Endothelial cell of umbilical vein (primary cell): ENCODE data around the gene ITM2C. TPM values are rescaled to one million over a fixed set of nuclear protein-coding genes. Genes with fewer than 3 reads are reported as not detected.

ENCODE experiments used
- BruUV-seq: library from RNA; stranded (reverse); fragments of 400-500 nt; replicated peaks from 2 replicates; lab custom pipeline; 2021; lab: Mats Ljungman, UMichigan
- CTCF ChIA-PET: fragments of 300-600, 350-600 bp; sonication (Branson Sonifier 250); formaldehyde crosslinking; loops from one replicate; lab custom pipeline; 2021; ENCODE audit warnings: antibody characterized with exemption, inconsistent platforms; lab: Charles Lee
- POLR2A ChIA-PET: fragments of 300-600, 350-600 bp; sonication (Branson Sonifier 250); formaldehyde crosslinking; loops from one replicate; lab custom pipeline; 2021; ENCODE audit warnings: antibody characterized with exemption, inconsistent platforms; lab: Charles Lee
- DNase-seq: peaks from one replicate; pipeline ENCODE4 v3.0.0-alpha.2; 2011; ENCODE audit warnings: low read depth, low spot score
- FAIRE-seq: peaks from 2 replicates; lab custom pipeline; 2011; peaks lifted over from hg19 to GRCh38; lab: Jason Lieb, UNC
- H2AFZ ChIP-seq: 2 replicates; pipeline ENCODE4 v1.6.0; 2012; ENCODE audit warnings: low read depth, low read length, control low read depth, inconsistent platforms
- H3K27ac ChIP-seq: 2 replicates; pipeline ENCODE4 v1.5.1; 2011; ENCODE audit warnings: low read depth, mild to moderate bottlenecking, control low read depth, low read length, moderate library complexity; ENCODE audit not compliant: insufficient read depth
- H3K27me3 ChIP-seq, 2 experiments: 2 replicates each; pipeline versions ENCODE4 v1.6.0 to v1.6.1; 2011; ENCODE audit warnings: low read length in 2 of 2, mixed read lengths in 1 of 2; ENCODE audit not compliant: control insufficient read depth in 2 of 2, insufficient read depth in 2 of 2
- H3K36me3 ChIP-seq, 2 experiments: 2 replicates in 1 of 2; 3 replicates in 1 of 2; pipeline ENCODE4 v1.5.1; 2011; ENCODE audit warnings: low read length in 2 of 2, mild to moderate bottlenecking in 1 of 2, moderate library complexity in 1 of 2; ENCODE audit not compliant: control insufficient read depth in 2 of 2, insufficient read depth in 2 of 2; ENCODE audit errors: extremely low read depth in 1 of 2
- H3K4me1 ChIP-seq: 3 replicates; pipeline ENCODE4 v1.5.1; 2011; ENCODE audit warnings: mild to moderate bottlenecking, low read length; ENCODE audit not compliant: control insufficient read depth, insufficient read depth; ENCODE audit errors: extremely low read depth
- H3K4me2 ChIP-seq: 2 replicates; pipeline ENCODE4 v1.6.1; 2011; ENCODE audit warnings: low read length, control low read depth, mixed read lengths; ENCODE audit not compliant: insufficient read depth
- H3K4me3 ChIP-seq, 3 experiments: fragments of 200-600 bp in 1 of 3; sonication (generic), shearing (Covaris generic) in 1 of 3; replicated peaks in 1 of 3; 2 replicates each; pipeline ENCODE4 v1.5.1; 2011 to 2016; ENCODE audit warnings: control low read depth in 3 of 3, low read length in 3 of 3, mild to moderate bottlenecking in 2 of 3, inconsistent platforms in 1 of 3, low read depth in 1 of 3, moderate library complexity in 1 of 3; ENCODE audit not compliant: insufficient read depth in 1 of 3
- H3K79me2 ChIP-seq: 2 replicates; pipeline ENCODE4 v1.6.0; 2012; ENCODE audit warnings: low read length, inconsistent platforms; ENCODE audit not compliant: control insufficient read depth, insufficient read depth
- H3K9ac ChIP-seq: replicated peaks from 2 replicates; pipeline ENCODE3; 2011; ENCODE audit warnings: low read length, control low read depth; ENCODE audit not compliant: insufficient read depth; ENCODE audit errors: extremely low read depth
- H3K9me1 ChIP-seq: replicated peaks from 3 replicates; pipeline ENCODE4 v1.6.0; 2011; ENCODE audit warnings: mild to moderate bottlenecking, low read length; ENCODE audit not compliant: control insufficient read depth, insufficient read depth; ENCODE audit errors: extremely low read depth
- H3K9me3 ChIP-seq: replicated peaks from 2 replicates; pipeline ENCODE4 v1.5.1; 2012; ENCODE audit warnings: low read length, inconsistent platforms; ENCODE audit not compliant: control insufficient read depth, insufficient read depth
- H4K20me1 ChIP-seq: replicated peaks from 2 replicates; pipeline ENCODE3; 2011; ENCODE audit warnings: mild to moderate bottlenecking, low read length; ENCODE audit not compliant: control insufficient read depth, insufficient read depth; ENCODE audit errors: extremely low read depth
- CTCF ChIP-seq, 2 donors: IDR thresholded peaks; 1 replicate in 1 of 2; 2 replicates in 1 of 2; pipeline ENCODE4 v1.5.1; 2011; ENCODE audit warnings: low read length in 2 of 2, mild to moderate bottlenecking in 2 of 2, moderate library complexity in 2 of 2, control low read depth in 1 of 2, inconsistent platforms in 1 of 2, low read depth in 1 of 2; ENCODE audit not compliant: insufficient read depth in 1 of 2; ENCODE audit errors: extremely low read depth in 1 of 2
- EZH2 ChIP-seq: IDR thresholded peaks from 2 replicates; pipeline ENCODE4 v1.6.1; 2012; ENCODE audit warnings: borderline replicate concordance, low read depth, mild to moderate bottlenecking, moderate library complexity, low read length, inconsistent platforms; ENCODE audit not compliant: severe bottlenecking
- FOS ChIP-seq: IDR thresholded peaks from 2 replicates; pipeline ENCODE4 v1.6.1; 2011; ENCODE audit warnings: mild to moderate bottlenecking, low read length, moderate library complexity, borderline replicate concordance; ENCODE audit not compliant: insufficient read depth
- GATA2 ChIP-seq: IDR thresholded peaks from 2 replicates; pipeline ENCODE4 v1.7.0; 2011; ENCODE audit warnings: low read depth, mild to moderate bottlenecking, moderate library complexity, mixed read lengths, low read length; ENCODE audit not compliant: insufficient read length, insufficient read depth
- JUN ChIP-seq: IDR thresholded peaks from 2 replicates; pipeline ENCODE4 v1.6.1; 2011; ENCODE audit warnings: borderline replicate concordance, low read depth; ENCODE audit not compliant: insufficient read length, insufficient read depth
- MAX ChIP-seq: IDR thresholded peaks from 2 replicates; pipeline ENCODE4 v1.6.1; 2011; ENCODE audit not compliant: insufficient read depth, insufficient read length
- MYC ChIP-seq: IDR thresholded peaks from one replicate; pipeline ENCODE4 v1.6.1; 2011; ENCODE audit warnings: mild to moderate bottlenecking, low read depth, low read length
- POLR2A ChIP-seq: IDR thresholded peaks from 2 replicates; pipeline ENCODE4 v1.6.1; 2012; ENCODE audit warnings: low read depth, mild to moderate bottlenecking, control low read depth, low read length
- POLR2AphosphoS5 ChIP-seq: IDR thresholded peaks from 2 replicates; pipeline ENCODE4 v1.6.1; 2012; ENCODE audit warnings: low read depth, mild to moderate bottlenecking, control low read depth, low read length, moderate library complexity; ENCODE audit not compliant: insufficient read depth
- dilution Hi-C: fragments of 300-500 bp; cut with MboI; formaldehyde crosslinking; loops from one replicate; pipeline ENCODE4 v1.15.0; 2019; ENCODE audit warnings: low sequenced_read_pairs; ENCODE audit not compliant: extremely low pct_ligation_motif_present
- intact Hi-C: fragments of 100-400 bp; cut with micrococcal nuclease; formaldehyde crosslinking; loops from one replicate; pipeline ENCODE4 v1.10.0; 2022
- polyA plus RNA-seq, 4 experiments: library from polyadenylated mRNA; depleted of rRNA in 3 of 4; stranded (reverse) in 3 of 4; unstranded in 1 of 4; fragments of >200 nt; gene quantifications; 2 replicates each; pipeline versions ENCODE4 v1.2.1 to v1.2.3, GENCODE V29; 2011 to 2012; ENCODE audit warnings: missing spikeins in 1 of 4
- total RNA-seq: library from RNA; stranded (reverse); gene quantifications from 2 replicates; pipeline ENCODE4 v1.2.3, GENCODE V29; 2021

ITM2C gene
- total and polyA plus RNA-seq, 2 donors (not counting 3 experiments of a cell fraction or from before 2014, with no cell fraction given): 12.0 to 12.1 TPM

- H4K20me1 ChIP-seq: no peaks in the 10 kb centered on the region
- H3K9ac ChIP-seq: no peak overlapping the region
- no peak overlapping the region for H2AFZ ChIP-seq
- no peak overlapping the region for H3K27ac ChIP-seq
- intact Hi-C loops (no loop called here), dilution Hi-C loops (no loop called here)
- FAIRE-seq (no peak), DNase-seq (no peak)
- H3K9me3 ChIP-seq: no peaks in the 10 kb centered on the region
- H3K9me1 ChIP-seq: no peaks in the 10 kb centered on the region
- POLR2A ChIA-PET: no interaction called here
- peaks cover 4 to 6% of the 10 kb centered on the region in 2 experiments for H3K27me3 ChIP-seq
- no peaks in the 10 kb centered on the region for H3K4me1 ChIP-seq
- BruUV-seq: no TSS peak
- no peak for TF ChIP-seq FOS
- TF ChIP-seq POLR2AphosphoS5: no peak
- no peak for TF ChIP-seq JUN
- TF ChIP-seq POLR2A: no peak
- TF ChIP-seq CTCF (IDR thresholded peaks at IDR 0.05; ENCODE audit: extremely low read depth in 1 of 2, insufficient read depth in 1 of 2, low read depth in 1 of 2, low read length in 2 of 2): no peak
- no peak for TF ChIP-seq EZH2
- no peak for TF ChIP-seq MAX
- no peak for TF ChIP-seq GATA2
- TF ChIP-seq MYC: no peak
- H3K36me3 ChIP-seq: no peaks in the 10 kb centered on the region
- no peak overlapping the region for H3K4me2 ChIP-seq
- H3K79me2 ChIP-seq: no peaks in the 10 kb centered on the region
- CTCF ChIA-PET: interaction anchor here (0.8 to 1.6 kb wide), 3 partner anchors 9 to 117 kb away, joined by 3 to 6 read pairs (median 3); no protein-coding TSS in a partner anchor
- no peak overlapping the region for H3K4me3 ChIP-seq
These were observed 6.0 kb downstream of the ITM2C start for GRCh38 chr2:230870544-230871360.
